Frontal cortex (tissue), 4 donors: ENCODE results near the gene TXN2. TPM values are rescaled to one million over a fixed set of nuclear protein-coding genes. Genes with fewer than 3 reads are reported as not detected.
"Not testable (repeated sequence)": the region's sequence is repeated elsewhere in the genome, so short reads cannot be mapped to it uniquely, and the experiment has no call there.

ENCODE experiments used
- DNase-seq, 2 donors: peaks; one replicate each; pipeline ENCODE4 v3.0.0; 2012; ENCODE audit warnings: low spot score in 2 of 2
- FAIRE-seq: peaks from 2 replicates; lab custom pipeline; 2012; peaks lifted over from hg19 to GRCh38; lab: Jason Lieb, UNC
- total RNA-seq: library from RNA; depleted of rRNA; stranded (reverse); fragments of >200 nt; gene quantifications from one replicate; pipeline ENCODE4 v1.2.3, GENCODE V29; 2014
- donor health status: control.
- donor health status: control.
- donor health status: control.

The TXN2 gene
- total RNA-seq, 1 donor from 2014 or later: 17.9 TPM

DNA sequence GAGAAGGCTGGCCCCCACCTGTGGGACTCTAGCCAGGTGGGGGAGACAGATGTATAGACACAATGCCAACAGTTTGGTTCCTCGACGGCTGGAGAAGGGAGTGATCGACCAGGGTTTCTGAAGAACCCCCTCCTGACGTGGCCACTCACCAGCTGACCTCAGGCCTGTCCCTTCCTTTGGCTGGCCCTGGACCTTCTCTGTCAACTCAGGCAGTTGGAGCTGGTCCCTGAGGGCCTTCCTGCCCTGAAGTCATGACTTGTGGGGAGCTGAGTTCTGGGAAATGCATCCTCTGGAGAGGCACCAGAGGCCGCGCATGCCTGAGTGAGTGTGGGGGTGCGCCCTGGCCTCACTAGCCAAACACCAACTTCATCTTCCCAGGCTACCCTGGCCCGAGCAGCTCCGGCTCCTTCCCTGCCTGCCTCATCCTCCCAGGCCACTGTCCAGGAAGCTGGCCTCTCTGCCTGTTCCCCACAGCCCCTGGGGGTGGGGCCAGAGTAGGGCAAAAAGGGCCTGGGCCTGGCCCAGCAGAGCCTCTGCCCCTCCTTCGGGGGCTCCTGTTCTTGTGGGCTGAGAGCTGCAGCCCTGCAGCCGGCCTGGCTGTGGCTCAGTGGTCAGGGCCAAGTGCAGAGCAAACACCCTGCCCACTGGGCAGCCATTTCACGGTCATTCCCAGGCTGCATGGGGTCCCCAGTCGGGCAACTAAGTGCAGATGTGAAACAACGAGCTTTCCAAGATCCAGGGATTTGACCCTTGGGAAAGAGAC lies 23.6 kb downstream of the TXN2 start:
- no peak for DNase-seq
- FAIRE-seq: no peak

DNA sequence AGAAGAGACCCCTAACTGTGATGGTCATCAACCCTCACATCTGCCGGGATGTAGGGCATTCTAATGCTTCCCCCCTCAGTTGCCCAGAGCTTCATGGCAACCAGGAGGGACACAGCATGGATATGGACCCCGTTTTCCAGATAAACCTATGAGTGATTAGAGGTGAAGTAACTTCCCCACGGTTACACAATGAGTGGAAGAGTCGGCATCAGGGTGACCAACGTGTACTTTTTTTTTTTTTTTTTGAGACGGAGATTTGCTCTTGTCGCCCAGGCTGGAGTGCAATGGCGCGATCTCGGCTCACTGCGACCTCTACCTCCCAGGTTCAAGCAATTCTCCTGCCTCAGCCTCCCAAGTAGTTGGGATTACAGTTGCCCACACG lies 25.0 kb downstream of the TXN2 start:
- DNase-seq: no peak
- FAIRE-seq: no peak

DNA sequence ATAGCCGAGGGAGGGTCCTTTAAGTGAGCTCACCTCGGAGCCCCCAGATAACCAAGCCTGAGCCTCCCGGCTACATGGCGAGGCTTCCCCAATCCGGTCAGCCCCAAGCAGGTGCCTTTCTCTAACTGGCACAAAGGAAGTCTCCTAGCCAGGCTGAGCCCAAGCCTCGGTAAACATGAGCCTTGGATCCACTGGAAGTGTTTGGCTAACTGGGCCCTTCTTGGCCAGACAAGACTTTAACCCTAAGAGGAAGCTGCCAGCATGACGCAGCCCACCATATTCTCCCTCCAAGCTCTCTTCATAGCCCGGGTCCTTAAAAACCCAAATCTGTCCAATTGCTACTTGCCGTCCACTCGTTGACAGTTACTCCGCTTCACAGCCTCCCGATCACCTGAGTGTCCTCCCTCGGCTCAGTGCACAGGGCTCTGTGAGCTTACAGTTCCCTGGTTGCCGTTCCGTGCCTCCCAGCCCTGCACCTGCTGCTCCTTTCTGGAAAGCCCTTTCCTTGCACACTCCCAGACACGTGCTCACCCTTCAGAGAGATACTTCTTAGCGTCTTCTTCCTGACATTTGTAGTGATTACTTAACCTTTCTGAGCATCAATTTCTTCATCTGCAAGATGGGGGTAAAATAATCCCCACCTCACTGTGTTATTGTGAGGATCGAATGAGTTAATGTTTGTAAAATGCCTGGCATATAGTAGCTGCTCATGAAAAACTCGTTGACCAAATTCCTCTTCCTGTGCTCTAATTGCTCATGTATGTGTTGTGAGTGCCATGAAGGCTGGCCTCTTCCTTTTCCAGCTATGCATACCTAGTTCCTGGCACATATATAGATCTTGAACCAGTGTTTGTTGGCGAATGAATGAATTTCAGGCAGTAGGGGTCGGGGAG lies 25.6 kb downstream of the TXN2 start:
- no peak for DNase-seq
- FAIRE-seq: no peak

DNA sequence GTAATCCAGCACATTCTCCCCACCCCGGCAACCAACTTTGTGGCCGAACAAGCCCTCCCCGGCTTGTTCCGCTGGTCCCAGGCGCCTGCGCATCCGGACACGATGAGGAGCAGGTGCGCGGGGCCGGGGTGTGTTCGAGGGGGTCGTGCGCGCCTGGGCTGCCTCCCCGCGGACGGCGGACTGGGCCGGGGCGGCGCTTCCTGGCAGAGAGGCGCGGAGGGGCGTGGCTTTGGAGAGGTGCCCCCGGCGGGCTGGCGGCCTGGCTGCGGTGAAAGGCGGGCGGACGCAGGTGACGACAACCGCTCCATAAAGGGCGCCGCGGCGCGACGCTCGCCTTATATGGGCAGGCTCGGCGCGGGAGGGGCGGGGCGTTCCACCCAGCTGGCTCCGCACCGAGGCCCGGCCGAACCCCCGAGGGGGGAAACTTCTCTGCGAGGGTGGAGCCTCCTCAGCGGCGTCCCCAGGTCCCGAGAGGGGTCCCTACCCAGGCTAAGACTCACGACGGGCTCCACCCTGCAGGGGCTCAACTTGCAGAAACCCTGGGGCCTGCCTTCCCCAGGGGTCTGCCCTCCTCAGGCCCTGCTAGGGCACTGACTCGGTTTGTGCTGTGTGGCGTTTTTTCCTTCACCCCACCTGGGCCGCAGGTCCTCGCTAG lies 26.4 kb downstream of the TXN2 start:
- FAIRE-seq: no peak
- peak; percentile 81 to 96 for DNase-seq

DNA sequence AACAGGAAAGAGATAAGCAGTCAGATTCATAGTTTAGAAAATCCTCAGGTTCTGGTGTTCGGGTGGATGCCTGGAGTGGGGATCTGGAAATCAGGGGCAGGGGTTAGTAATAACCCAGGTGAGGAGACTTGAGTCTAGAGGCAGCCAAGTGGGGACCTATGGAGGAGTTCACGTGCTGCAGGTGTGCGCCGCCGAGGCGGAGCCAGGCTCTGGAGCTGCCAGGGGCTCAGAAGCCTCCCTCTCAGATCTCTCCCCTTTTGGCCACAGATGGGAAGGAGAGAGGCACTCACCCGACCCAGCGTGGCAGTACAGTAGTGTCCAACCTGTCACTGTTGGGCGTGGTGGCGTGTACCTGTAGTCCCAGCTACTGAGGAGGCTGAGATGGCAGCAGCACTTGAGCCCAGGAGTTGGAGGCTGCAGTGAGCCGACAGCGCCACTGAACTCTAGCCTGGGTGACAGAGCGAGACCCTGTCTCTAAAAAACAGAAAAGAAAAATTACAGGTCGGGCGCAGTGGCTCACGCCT lies 27.5 kb downstream of the TXN2 start:
- DNase-seq: no peak
- no peak for FAIRE-seq

DNA sequence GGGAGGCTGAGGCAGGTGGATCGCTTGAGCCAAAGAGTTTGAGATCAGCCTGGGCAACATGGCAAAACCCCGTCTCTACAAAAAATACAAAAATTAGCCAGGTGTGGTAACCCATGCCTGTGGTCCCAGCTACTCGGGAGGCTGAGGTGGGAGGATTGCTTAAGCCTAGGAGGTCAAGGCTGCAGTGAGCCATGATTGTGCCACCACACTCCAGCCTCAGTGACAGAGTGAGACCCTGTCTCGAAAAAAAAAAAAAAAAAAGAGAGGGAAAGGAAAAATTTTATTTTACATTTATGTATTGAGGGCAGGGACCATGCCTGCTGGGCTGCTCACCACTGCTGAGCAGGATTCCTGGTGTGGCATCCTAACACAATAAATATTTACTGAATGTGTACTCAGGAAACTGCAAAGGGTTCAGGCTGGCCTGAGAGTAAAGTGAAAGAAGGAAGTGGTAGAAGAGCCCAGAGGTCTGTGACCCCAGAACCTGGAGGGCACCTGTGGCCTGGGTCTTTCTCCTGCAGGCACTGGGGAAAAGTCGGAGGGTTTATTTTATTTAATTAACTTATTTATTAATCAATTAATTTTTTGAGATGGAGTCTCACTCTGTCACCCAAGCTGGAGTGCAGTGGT lies 28.3 kb downstream of the TXN2 start:
- FAIRE-seq, DNase-seq: not testable (repeated sequence)

DNA sequence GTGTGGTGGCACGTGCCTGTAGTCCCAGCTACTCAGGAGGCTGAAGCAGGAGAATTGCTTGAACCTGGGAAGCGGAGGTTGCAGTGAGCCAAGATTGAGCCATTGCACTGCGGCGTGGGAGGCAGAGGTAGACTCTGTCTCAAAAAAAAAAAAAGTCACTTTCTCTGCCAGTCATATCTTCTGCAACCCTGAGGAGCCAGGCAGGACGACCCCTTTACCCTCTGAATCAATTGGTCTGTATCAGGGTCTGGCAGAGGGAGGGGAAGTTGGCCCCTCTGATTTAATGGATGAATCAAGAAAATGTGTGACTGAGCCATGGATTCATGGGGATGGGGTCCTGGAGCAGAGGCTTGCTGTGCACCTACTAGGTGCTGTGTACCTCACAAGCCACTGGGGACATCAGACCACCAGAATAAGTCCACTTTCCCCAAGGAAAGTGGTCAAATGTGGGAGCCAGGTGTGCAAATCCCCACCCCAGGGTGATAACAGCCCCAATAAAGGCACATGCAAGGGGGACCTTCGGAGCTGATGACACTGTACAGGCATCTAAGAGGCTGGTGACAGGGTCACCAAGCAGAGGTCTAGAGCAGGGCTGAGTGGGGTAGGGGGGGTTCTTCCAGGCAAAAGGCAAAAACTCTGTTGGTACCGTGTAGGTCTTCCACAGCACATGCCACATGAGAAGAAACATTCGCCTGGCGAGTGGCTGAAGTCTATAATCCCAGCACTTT lies 29.0 kb downstream of the TXN2 start:
- DNase-seq (no peak), FAIRE-seq (no peak)

DNA sequence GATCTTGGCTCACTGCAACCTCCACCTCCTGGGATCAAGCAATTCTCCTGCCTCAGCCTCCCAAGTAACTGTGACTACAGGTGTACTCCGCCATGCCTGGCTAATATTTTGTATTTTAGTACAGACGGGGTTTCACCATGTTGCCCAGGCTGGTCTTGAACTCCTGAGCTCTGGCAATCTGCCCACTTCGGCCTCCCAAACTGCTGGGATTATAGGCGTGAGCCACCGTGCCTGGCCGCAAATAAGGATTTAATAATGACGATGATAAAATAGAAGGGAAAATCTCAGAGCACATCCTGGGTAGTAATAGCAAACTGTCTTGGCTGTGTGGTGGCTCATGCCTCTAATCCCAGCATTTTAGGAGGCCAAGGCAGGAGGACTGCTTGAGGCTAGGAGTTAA lies 30.5 kb downstream of the TXN2 start:
- not testable (repeated sequence) for FAIRE-seq, DNase-seq

DNA sequence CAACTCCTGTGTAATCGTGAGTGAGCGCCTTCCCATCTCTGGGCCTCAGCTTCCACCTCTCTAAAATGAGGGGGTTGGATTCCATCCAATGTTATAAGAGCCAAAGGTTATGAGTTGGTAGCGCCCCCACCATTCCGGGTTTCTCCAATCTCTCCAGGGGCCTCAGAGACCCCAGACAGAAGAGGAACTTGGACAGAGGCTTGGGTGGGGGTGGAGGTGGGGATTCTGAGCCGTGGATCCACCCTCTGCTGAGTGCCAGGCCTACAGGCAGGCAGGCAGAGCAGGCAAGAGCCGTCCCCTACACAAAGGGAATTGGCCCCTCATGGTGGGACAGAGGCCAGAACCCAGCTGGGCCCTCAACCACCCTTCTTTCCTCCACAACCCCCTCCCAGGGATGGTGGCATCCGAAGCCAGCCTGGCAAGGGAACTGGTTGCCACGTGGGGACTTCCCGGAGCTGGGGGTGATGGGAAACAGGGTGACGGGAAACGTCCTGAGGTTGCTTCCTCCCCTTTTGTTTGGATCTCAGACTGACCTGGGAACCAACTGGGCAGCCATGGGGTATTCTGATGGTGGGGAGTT lies 31.8 kb downstream of the TXN2 start:
- FAIRE-seq (no peak), DNase-seq (no peak)

DNA sequence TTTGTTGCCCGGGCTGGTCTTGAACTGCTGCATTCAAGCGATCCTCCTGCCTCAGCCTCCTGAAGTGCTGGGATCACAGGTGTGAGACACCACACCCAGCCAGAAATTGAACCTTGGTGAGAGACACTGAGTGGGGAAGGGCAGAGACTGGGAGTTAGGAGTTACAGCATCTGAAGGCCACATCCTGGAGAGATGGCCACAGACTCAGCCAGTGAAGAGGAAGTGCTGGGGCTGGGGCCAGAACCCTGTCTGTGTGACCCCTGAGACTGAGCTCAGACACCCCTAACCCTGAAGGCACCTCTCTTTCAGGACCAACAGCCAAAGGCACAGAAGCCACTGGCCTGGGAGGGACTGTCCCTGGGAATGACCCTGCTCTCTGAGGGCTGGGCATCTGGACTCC lies 33.8 kb downstream of the TXN2 start:
- FAIRE-seq (no peak), DNase-seq (no peak)

DNA sequence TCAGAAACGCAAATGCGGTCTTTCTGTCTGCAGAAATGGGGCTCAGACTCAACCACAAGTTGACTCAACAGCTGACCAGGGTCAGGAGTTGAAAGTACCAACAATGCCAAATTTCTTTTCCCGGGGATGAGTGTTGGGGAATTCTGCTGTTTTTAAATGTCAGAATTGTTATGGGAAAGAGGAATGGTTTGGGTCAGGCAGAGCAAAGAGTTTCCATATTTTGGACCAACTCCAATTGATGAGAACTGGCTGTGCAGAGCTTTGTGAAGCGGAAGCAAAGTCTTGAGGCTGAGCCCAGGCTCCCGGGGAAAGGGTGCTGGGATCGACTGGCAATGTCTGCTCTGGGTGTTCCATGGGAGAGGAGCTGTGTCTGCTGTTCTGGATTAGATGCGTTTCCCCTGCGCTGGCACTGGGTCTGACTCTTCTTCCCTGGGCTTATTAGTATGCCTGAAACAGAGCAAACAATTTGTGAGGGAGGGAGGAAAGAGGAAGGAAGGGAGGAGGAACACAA lies 36.2 kb downstream of the TXN2 start:
- FAIRE-seq (no peak), DNase-seq (no peak)

DNA sequence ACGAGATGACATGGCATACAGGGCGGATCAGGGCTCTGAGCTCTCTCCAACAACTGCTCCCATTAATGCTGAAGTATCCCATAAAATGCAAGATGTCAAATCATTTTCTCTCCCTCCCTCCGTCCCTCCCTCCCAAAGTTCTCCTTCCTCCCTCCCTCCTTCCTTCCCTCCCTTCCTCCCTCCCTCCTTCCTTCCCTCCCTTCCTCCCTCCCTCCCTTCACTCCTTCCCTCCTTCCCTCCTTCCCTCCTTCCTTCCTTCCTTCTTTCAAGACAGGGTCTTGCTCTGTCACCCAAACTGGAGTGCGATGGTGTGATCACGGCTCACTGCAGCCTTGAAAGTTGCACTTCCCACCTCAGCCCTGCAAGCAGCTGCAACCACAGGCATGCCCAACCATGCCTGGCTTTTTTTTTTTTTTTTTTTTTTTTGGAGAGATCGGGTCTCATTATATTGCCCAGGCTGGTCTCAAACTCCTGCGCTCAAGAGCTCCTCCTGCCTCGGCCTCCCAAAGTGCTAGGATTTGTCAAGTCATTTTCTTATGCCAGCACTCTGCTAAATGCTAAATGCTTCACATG lies 38.2 kb downstream of the TXN2 start:
- DNase-seq (no peak), FAIRE-seq (no peak)

DNA sequence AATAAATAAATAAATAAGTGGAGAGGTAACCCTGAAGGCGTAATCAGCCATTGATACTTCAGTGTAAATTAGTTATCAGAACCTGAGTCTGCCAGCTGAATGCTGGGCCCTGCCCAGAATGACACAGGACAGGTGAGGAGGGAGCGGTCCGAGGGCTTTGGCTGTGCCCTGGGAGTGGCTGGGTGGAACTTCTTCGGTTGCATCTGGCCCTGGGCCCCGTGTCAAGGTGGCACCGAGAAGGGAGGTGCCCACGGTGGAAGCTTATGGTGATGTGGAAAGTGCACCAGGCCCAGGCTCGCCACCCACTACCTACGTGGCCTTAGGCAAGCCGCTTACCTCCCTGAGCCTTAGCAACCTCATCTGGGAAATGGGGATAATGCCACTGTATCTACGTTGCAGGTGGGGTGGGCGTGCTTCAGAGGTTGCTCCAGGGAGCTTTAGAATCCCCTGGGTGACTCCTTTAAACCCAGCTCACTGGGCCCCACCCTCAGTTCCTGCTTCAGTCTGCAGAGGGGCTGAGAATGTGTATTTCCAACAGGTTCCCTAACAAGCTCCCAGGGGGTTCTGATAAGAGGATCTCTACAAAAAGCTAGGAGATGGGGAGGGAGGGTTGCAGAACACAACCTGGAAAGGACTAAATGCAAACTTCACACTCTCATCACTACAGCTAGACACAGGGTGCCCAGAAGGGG lies 38.8 kb downstream of the TXN2 start:
- FAIRE-seq (no peak), DNase-seq (no peak)

DNA sequence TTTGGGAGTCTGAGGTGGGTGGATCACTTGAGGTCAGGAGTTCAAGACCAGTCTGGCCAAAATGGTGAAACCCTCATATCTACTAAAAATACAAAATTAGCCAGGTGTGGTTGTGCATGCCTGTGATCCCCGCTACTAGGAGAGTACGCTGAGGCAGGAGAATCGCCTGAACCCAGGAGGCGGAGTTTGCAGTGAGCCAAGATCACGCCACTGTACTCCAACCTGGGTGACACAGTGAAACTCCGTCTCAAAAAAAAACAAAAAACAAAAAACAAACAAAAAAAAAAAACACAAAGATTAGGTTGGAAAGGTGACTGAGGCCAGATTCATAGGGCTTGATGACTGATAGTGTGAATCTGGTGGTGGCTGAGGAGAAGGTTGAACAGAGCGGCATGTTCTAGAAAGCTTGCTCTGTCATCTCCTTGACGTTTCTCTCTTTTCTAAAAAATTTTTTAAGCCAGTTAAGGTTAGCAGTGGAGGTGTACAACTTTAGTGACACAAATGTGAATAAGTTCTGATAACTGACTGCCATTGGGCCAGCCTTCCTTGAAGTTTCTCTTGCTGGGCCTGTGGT lies 40.9 kb downstream of the TXN2 start:
- FAIRE-seq (no peak), DNase-seq (no peak)

DNA sequence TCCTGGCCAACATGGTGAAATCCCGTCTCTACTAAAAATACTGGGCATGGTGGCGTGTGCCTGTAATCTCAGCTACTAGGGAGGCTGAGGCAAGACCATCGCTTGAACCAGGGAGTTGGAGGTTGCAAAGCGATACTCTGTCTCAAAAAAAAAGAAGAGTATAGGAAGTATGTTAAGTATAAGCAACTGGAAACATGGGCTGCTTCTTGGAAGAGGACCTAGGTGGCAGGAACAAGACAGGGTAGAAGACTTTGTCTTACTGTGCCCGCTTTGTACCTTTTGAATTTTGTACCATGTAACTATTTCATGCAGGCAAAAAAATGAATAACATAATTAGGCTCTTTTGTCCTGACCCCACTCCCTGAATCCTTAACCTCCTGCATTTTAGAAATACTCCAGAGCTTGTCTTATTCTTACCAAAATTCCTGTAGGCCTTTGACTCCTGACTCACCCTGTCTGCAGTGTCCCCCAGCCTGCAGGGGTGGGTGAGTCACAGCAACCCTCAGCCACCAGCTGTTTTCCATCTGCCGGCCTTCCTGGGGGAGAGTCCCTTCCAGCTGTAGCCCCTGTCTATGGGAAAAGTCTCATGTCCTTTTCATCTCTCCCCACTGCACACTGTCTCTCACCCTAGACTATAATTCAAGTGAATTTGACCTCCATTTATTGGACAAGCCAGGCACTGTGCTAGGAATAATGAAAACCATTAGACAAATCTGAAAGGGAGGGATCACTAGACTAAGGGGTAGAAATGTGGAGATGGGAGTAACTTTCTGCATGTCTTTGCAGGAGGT lies 41.8 kb downstream of the TXN2 start:
- DNase-seq: no peak
- FAIRE-seq: no peak

DNA sequence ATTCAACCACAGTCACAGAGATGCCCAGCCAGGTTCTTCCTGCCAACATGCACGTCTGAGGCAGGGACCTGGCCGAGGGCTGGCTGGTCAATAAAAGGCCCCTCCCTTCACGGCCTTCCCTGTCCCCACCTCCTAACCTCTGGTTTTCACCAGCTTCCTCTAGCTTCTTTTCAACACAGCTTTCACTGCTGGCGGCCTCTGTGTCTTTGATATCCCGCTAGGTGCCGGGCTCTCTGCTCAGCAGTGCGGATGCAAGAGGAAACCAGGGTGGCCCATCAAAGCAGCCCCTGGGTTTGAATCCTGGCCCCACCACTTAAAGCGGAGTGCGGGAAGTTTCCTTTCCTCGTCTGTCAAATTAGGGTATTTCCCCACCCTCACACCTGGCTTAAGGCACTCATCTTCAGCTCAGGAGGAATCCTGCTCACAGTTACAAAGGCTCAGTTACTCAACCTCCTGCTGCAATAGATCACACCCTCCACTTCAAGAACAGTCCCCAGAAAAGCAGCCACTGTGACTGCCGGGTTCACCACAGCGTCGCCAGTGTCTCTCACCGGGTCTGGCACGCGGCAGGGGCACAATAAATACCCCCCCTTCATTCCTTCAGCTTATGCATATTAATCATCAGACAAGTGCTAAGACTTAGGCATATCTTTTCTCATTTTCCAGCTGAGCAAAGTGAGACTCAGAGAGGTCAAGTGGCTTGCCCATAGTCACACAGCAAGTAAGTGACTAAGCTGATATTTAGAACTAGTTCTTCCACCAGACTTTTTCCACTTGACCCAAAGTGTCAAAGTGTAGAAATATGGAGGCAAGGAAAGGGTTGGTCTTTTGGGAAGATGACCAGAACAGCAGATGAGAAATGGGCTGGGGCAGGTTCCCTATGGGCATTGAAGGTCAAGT lies 45.7 kb downstream of the TXN2 start:
- FAIRE-seq (no peak), DNase-seq (no peak)
